ENCODE results near the gene CDYL. TPM values are rescaled to one million over a fixed set of nuclear protein-coding genes. Genes with fewer than 3 reads are reported as not detected.

The CDYL gene
- polyA plus RNA-seq, 3 donors, result 2.9 to 21.2 (median 4.2) TPM

DNA sequence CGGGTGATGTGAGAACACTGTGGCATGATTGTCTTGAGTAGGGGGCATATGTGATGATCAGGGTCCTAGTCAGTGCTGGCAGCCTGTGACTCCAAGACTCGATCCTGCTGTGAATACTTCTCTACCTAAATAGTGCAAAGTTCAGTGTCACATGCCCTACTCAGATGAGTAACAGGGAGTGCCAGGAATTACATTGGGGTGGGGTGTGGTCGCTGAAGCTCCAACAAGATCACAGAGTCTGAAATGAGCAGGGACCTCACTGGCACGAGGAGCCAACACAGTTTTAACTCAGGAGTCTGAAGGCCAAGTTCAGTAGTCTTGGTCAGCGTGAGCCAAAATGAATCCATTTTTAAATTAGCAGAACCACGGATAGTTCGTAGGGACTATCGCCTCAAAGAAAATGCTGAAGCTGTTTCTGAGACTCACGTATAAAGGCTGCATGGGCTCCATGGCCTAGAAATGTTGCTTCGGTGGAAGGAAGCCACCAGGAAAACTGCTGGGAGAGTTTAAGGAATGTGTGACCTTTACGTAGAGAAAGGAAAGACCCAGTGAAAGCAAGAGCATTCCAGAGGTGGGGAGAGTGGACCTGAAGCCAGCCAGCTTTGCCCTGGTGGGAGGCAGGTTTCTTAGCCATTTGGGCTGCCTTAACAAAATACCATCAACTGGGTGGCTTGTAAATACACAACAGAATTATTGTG is 155.5 kb downstream of the CDYL start:
- no peaks in the 10 kb centered on the region for H3K27me3 Mint-ChIP-seq (ENCODE audit: low read depth in 3 of 3)
- Histone ChIP-seq H3K4me1 (ENCODE audit: control insufficient read depth in 1 of 2, insufficient read depth in 2 of 2, low read length in 2 of 2) (no peaks in the 10 kb centered on the region), H3K79me2 (ENCODE audit: insufficient read depth, low read length) (peaks cover 50% of the 10 kb centered on the region), H3K27ac (ENCODE audit: low read depth in 1 of 2, low read length in 2 of 2) (peak overlapping the region in 1 of 2 donors; percentile 9), H3K4me2 (replicated peaks; ENCODE audit: extremely low read depth, low read length, poor library complexity, severe bottlenecking) (no peak overlapping the region), H3K27me3 (ENCODE audit: control insufficient read depth in 2 of 2, insufficient read depth in 2 of 2, low read length in 2 of 2) (no peaks in the 10 kb centered on the region), H3K9me3 (replicated peaks in 1 of 2; ENCODE audit: control insufficient read depth in 1 of 2, insufficient read depth in 1 of 2, low read length in 2 of 2) (no peaks in the 10 kb centered on the region), H2AFZ (ENCODE audit: insufficient read depth, low read depth, low read length, poor library complexity, severe bottlenecking) (no peak overlapping the region), H3K4me3 (replicated peaks in 1 of 3; ENCODE audit: low read depth in 2 of 3, low read length in 3 of 3) (no peak overlapping the region), H3K36me3 (replicated peaks in 1 of 2; ENCODE audit: control insufficient read depth in 1 of 2, insufficient read depth in 2 of 2, low read length in 2 of 2) (peaks cover 12 to 22% of the 10 kb centered on the region in 2 donors), H4K20me1 (ENCODE audit: insufficient read depth, low read length) (peaks cover 98% of the 10 kb centered on the region), H3K9ac (ENCODE audit: insufficient read depth, low read length, poor library complexity, severe bottlenecking) (no peak overlapping the region)
- peaks cover 9% of the 10 kb centered on the region for H3K4me1 Mint-ChIP-seq
- H3K27ac Mint-ChIP-seq, result peak overlapping the region in 5 of 7 donors; percentile 2 to 76 (median 30)
- H3K36me3 Mint-ChIP-seq, result peaks cover 16 to 33% of the 10 kb centered on the region in 2 donors
- H3K9me3 Mint-ChIP-seq, result peaks cover 0 to 2% (median 0%) of the 10 kb centered on the region in 7 donors
- no peak for DNase-seq
- no peak overlapping the region for H3K4me3 Mint-ChIP-seq
- 99% methylated on average over 9 of the region's 11 CpGs for WGBS (ENCODE audit: insufficient coverage)
- TF ChIP-seq, protein P1, sequence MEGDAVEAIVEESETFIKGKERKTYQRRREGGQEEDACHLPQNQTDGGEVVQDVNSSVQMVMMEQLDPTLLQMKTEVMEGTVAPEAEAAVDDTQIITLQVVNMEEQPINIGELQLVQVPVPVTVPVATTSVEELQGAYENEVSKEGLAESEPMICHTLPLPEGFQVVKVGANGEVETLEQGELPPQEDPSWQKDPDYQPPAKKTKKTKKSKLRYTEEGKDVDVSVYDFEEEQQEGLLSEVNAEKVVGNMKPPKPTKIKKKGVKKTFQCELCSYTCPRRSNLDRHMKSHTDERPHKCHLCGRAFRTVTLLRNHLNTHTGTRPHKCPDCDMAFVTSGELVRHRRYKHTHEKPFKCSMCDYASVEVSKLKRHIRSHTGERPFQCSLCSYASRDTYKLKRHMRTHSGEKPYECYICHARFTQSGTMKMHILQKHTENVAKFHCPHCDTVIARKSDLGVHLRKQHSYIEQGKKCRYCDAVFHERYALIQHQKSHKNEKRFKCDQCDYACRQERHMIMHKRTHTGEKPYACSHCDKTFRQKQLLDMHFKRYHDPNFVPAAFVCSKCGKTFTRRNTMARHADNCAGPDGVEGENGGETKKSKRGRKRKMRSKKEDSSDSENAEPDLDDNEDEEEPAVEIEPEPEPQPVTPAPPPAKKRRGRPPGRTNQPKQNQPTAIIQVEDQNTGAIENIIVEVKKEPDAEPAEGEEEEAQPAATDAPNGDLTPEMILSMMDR (IDR thresholded peaks at IDR 0.05), result no peak
- intact Hi-C loops (cut with micrococcal nuclease), result loop anchor here in 1 of 2 donors (10.0 kb wide), 1 partner anchor 157 kb away; the partner anchor contains the start of gene CDYL

DNA sequence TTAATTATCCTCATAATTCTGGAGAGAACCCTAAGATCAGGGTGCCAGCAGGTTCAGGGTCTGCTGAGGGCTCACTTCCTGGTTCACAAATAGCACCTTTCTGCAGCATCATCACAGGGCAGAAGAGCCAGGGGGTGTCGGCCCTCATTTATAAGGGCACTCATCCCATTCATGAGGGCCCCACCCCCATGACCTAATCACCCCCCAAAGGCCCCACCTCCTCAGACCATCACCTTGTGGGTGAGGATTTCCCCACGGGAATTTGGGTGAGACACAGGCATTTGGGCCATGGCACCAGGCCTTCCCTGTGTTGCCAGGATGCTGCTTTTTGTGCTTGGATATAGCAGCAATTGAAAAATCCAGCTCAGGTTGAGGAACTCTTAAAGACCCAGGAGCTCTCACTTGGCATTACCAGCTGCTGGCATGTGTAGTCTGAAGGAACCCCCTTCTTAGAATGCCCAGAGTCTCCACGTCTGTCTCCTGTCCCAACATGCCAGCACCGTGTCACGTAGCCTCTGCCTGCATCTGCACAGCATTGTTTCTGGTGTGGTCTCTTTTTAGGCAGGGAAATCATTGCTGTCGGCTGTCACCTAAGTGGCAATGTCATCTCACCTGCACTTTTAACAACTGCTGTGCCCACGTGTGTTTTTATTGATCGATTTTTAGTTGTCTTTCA is 156.2 kb downstream of the CDYL start:
- Mint-ChIP-seq H3K4me3 (no peak overlapping the region), H3K27ac (peak overlapping the region in 3 of 7 donors; percentile 51 to 76 (median 70)), H3K36me3 (peaks cover 19 to 38% of the 10 kb centered on the region in 2 donors), H3K27me3 (ENCODE audit: low read depth in 3 of 3) (no peaks in the 10 kb centered on the region), H3K9me3 (peaks cover 0 to 2% (median 0%) of the 10 kb centered on the region in 7 donors), H3K4me1 (peaks cover 9% of the 10 kb centered on the region)
- peaks cover 13 to 24% of the 10 kb centered on the region in 2 donors for H3K36me3 ChIP-seq (replicated peaks in 1 of 2; ENCODE audit: control insufficient read depth in 1 of 2, insufficient read depth in 2 of 2, low read length in 2 of 2)
- H3K4me2 ChIP-seq (replicated peaks; ENCODE audit: extremely low read depth, low read length, poor library complexity, severe bottlenecking), result no peak overlapping the region
- TF ChIP-seq, protein P1 (IDR thresholded peaks at IDR 0.05), result no peak
- WGBS (ENCODE audit: insufficient coverage), result 97% methylated on average over 7 of the region's 8 CpGs
- H3K9me3 ChIP-seq (replicated peaks in 1 of 2; ENCODE audit: control insufficient read depth in 1 of 2, insufficient read depth in 1 of 2, low read length in 2 of 2), result no peaks in the 10 kb centered on the region
- H3K9ac ChIP-seq (ENCODE audit: insufficient read depth, low read length, poor library complexity, severe bottlenecking), result no peak overlapping the region
- H4K20me1 ChIP-seq (ENCODE audit: insufficient read depth, low read length), result peaks cover 98% of the 10 kb centered on the region
- H3K4me1 ChIP-seq (ENCODE audit: control insufficient read depth in 1 of 2, insufficient read depth in 2 of 2, low read length in 2 of 2), result no peaks in the 10 kb centered on the region
- H3K79me2 ChIP-seq (ENCODE audit: insufficient read depth, low read length), result peaks cover 43% of the 10 kb centered on the region
- DNase-seq, result no peak
- no peak overlapping the region for H2AFZ ChIP-seq (ENCODE audit: insufficient read depth, low read depth, low read length, poor library complexity, severe bottlenecking)
- H3K27me3 ChIP-seq (ENCODE audit: control insufficient read depth in 2 of 2, insufficient read depth in 2 of 2, low read length in 2 of 2), result no peaks in the 10 kb centered on the region
- intact Hi-C loops (cut with micrococcal nuclease), result loop anchor here in 1 of 2 donors (10.0 kb wide), 1 partner anchor 158 kb away; the partner anchor contains the start of gene CDYL
- H3K27ac ChIP-seq (ENCODE audit: low read depth in 1 of 2, low read length in 2 of 2), result peak overlapping the region in 1 of 2 donors; percentile 9
- H3K4me3 ChIP-seq (replicated peaks in 1 of 3; ENCODE audit: low read depth in 2 of 3, low read length in 3 of 3), result no peak overlapping the region
